ENCODE measurements around the gene ADGRB2. TPM values are rescaled to one million over a fixed set of nuclear protein-coding genes. Genes with fewer than 3 reads are reported as not detected.

Gene ADGRB2
- total and polyA plus RNA-seq, 2 of the 4 experiments (the other 2 are of a cell fraction), result 2.2 to 11.9 TPM

GRCh38 chr1:31747304-31747703 lies 16.8 kb downstream of the ADGRB2 start:
- DNase-seq (no peak), ATAC-seq (ENCODE audit: low read depth) (no peak)
- Histone ChIP-seq H3K9ac (ENCODE audit: low read depth, low read length) (no peak overlapping the region), H4K20me1 (ENCODE audit: insufficient read depth, low read length) (peaks cover 36% of the 10 kb centered on the region), H2AK9ac (replicated peaks; ENCODE audit: low read depth, low read length, poor library complexity) (no peak overlapping the region), H3K4me3 (ENCODE audit: insufficient read depth, low read depth, low read length) (no peak overlapping the region), H2BK20ac (ENCODE audit: low read depth, low read length) (no peak overlapping the region), H4K8ac (ENCODE audit: low read depth in 2 of 2, low read length in 2 of 2) (no peak overlapping the region), H3K14ac (replicated peaks; ENCODE audit: low read depth, low read length) (no peak overlapping the region), H3K79me1 (ENCODE audit: low read depth in 1 of 2, low read length in 2 of 2) (peaks cover 0 to 3% of the 10 kb centered on the region in 2 experiments; a peak in 1 of 4 replicates), H3K9me1 (ENCODE audit: insufficient read depth, low read length) (peaks cover 5% of the 10 kb centered on the region; the same call in 1 of the 2 replicates), H3K9me3 (ENCODE audit: control insufficient read depth, insufficient read depth, low read length) (no peaks in the 10 kb centered on the region), H3K27me3 (ENCODE audit: control insufficient read depth, insufficient read depth, low read length) (no peaks in the 10 kb centered on the region), H2AK5ac (ENCODE audit: low read depth, low read length) (no peak overlapping the region), H4K5ac (ENCODE audit: low read depth, low read length) (no peak overlapping the region), H3K27ac (ENCODE audit: insufficient read depth, low read length) (no peak overlapping the region), H3K36me3 (ENCODE audit: control insufficient read depth, insufficient read depth, low read length) (no peaks in the 10 kb centered on the region), H2AFZ (replicated peaks; ENCODE audit: low read length, poor library complexity) (no peak overlapping the region), H3K18ac (ENCODE audit: low read depth, low read length) (no peak overlapping the region), H3K4me1 (ENCODE audit: control insufficient read depth, insufficient read depth, low read length) (peaks cover 22% of the 10 kb centered on the region), H4K91ac (ENCODE audit: insufficient read depth, low read depth, low read length) (no peak overlapping the region), H2BK120ac (ENCODE audit: low read depth, low read length) (no peak overlapping the region), H3K23ac (ENCODE audit: low read depth, low read length) (no peak overlapping the region), H2BK5ac (ENCODE audit: low read depth, low read length, poor library complexity, severe bottlenecking) (no peak overlapping the region), H3K4me2 (ENCODE audit: low read depth, low read length) (no peak overlapping the region), H2BK15ac (ENCODE audit: low read depth, low read length) (no peak overlapping the region), H3K56ac (ENCODE audit: extremely low read depth, insufficient read depth, low read length) (no peak overlapping the region), H3K4ac (ENCODE audit: low read depth, low read length) (no peak overlapping the region)
- ChIA-PET POLR2A (ENCODE audit: unreplicated experiment) (no interaction called here), CTCF (no interaction called here)
- dilution Hi-C loops (cut with HindIII; ENCODE audit: low sequenced_read_pairs, unreplicated experiment) (no loop called here), intact Hi-C loops (cut with micrococcal nuclease) (loop anchor here (5.0 kb wide), 2 partner anchors 45 to 185 kb away; partner anchors contain the start of gene COL16A1), in situ Hi-C loops (cut with MboI; ENCODE audit: low sequenced_read_pairs) (loop anchor here (10.0 kb wide), 1 partner anchor 83 kb away; no protein-coding TSS in a partner anchor)
- BruUV-seq (replicated peaks), result no TSS peak
- TF ChIP-seq BHLHE40 (IDR thresholded peaks at IDR 0.05; ENCODE audit: low read depth, low read length), result no peak
- no peak for TF ChIP-seq FOS (IDR thresholded peaks at IDR 0.05; ENCODE audit: low read depth, low read length)
- no peak for TF ChIP-seq MXI1 (IDR thresholded peaks at IDR 0.05; ENCODE audit: borderline replicate concordance, low read depth, low read length)
- no peak for TF ChIP-seq CEBPB (IDR thresholded peaks at IDR 0.05; ENCODE audit: low read depth, low read length)
- no peak for TF ChIP-seq RAD21 (IDR thresholded peaks at IDR 0.05; ENCODE audit: low read length)
- no peak for TF ChIP-seq MAZ (IDR thresholded peaks at IDR 0.05; ENCODE audit: borderline replicate concordance, low read depth, low read length)
- no peak for TF ChIP-seq CHD1 (IDR thresholded peaks at IDR 0.05; ENCODE audit: low read depth, low read length)
- TF ChIP-seq MAFK (IDR thresholded peaks at IDR 0.05; ENCODE audit: low read depth, low read length), result no peak
- TF ChIP-seq, protein P1, sequence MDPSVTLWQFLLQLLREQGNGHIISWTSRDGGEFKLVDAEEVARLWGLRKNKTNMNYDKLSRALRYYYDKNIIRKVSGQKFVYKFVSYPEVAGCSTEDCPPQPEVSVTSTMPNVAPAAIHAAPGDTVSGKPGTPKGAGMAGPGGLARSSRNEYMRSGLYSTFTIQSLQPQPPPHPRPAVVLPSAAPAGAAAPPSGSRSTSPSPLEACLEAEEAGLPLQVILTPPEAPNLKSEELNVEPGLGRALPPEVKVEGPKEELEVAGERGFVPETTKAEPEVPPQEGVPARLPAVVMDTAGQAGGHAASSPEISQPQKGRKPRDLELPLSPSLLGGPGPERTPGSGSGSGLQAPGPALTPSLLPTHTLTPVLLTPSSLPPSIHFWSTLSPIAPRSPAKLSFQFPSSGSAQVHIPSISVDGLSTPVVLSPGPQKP (IDR thresholded peaks at IDR 0.05; ENCODE audit: borderline replicate concordance, low read depth, low read length), result no peak
- no peak for TF ChIP-seq POLR2A (IDR thresholded peaks at IDR 0.05; ENCODE audit: low read depth, low read length)
- no peak for TF ChIP-seq USF2 (IDR thresholded peaks at IDR 0.05; ENCODE audit: low read depth, low read length)
- WGBS, 2 experiments (ENCODE audit: extremely low coverage in 2 of 2, insufficient read length in 1 of 2), result no CpG with 5 or more reads among the region's 1 CpG

Data from IMR-90 (cell line).